GM18508 (cell line): ENCODE data around the gene PLXDC2.

ENCODE experiments used
- ATAC-seq: cut with Tn5 transposase; IDR thresholded peaks from one replicate; pipeline ENCODE4 v1.9.1; 2021; ENCODE audit warnings: moderate number of reproducible peaks; ENCODE audit not compliant: insufficient read depth, unreplicated experiment

Gene PLXDC2

GRCh38 chr10:19848226-19848985, 32.2 kb downstream of the PLXDC2 start:
- no peak for ATAC-seq

- ATAC-seq = no peak
Measured at GRCh38 chr10:19853831-19854230, 37.6 kb downstream of the PLXDC2 start.

GRCh38 chr10:19857876-19858275, 41.6 kb downstream of the PLXDC2 start:
- ATAC-seq = no peak

GRCh38 chr10:19860107-19860506, 43.9 kb downstream of the PLXDC2 start:
- no peak for ATAC-seq

GRCh38 chr10:19862811-19863515, 46.7 kb downstream of the PLXDC2 start:
- no peak for ATAC-seq

- no peak for ATAC-seq
Measured at GRCh38 chr10:19865676-19866075, 49.4 kb downstream of the PLXDC2 start.

- ATAC-seq = no peak
Measured at GRCh38 chr10:19869370-19869769, 53.1 kb downstream of the PLXDC2 start.

GRCh38 chr10:19872504-19873271, 56.5 kb downstream of the PLXDC2 start:
- ATAC-seq = no peak

DNA sequence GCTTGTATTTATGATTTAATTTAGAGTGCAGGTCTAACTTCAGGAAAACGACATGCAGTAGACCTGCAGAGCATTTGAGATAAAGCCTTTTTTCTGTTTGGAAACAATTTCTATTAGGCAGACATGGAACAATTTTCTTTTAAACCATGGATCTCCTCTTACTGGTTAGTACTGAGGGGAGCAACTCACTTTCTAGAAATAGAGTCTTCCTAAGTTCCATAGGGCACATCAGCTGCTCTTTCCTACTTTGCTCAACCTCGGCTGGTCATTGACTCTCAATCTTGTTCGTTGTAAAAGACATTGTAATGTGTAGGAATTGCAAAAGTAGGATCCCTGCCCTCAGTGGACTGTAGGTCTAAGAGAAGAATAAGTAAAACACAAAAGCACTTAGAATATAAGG, 58.0 kb downstream of the PLXDC2 start:
- no peak for ATAC-seq

DNA sequence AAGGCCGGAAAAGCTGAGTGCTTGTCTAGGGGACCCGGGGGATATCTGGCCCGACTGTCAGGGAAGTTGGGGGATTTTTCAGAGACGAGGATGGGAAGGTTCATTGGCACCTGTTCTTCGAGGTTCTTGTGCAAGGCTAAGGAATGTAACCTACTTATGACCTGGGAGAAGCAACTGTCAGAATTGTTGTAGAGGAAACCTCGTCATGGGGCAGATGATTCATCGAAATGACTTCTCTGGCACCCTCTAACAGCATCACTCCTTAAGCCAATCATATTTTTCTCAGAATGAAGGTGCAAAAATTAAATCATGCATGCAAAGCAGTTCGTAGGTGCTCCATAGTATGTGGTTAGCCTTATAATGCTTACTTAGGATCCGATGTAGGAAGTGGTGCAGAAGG, 58.6 kb downstream of the PLXDC2 start:
- no peak for ATAC-seq

DNA sequence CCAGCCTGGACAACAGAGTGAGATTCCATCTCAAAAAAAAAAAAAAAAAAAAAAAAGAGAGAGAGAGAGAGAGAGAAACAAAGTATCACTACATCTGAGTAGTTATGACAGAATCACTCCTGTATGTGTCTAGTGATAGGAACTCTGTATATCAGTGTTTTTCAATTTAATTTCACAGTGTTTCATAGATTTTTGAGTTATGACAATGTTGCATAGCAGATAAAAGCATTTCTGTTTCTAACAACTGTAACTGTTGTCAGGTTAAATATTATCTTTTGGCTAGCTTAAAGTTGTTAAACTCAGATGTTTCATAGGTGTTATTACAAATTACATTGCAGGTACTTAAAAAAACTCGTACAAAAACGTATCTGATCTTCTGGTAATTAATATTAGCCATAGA, 60.3 kb downstream of the PLXDC2 start:
- ATAC-seq = no peak

- ATAC-seq = no peak
Measured at GRCh38 chr10:19877466-19878255, 61.4 kb downstream of the PLXDC2 start.

DNA sequence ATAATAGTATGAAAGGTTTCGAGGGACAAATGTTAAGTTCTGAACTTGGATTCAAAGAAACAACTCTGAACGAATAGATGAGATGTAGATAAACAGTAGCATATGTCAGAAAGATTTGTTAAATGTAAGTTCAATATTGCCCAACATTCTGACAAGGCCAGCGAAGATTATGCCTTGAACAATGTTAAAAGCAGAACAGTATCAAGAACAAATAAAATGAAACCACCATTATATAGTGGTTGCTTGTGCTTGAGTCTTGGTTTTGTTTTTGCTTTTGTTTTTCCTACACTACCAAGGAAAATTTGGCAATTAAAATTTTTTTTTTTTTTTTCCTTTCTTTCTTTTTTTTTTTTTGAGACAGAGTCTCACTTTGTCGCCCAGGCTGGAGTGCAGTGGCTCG, 66.4 kb downstream of the PLXDC2 start:
- ATAC-seq = no peak

DNA sequence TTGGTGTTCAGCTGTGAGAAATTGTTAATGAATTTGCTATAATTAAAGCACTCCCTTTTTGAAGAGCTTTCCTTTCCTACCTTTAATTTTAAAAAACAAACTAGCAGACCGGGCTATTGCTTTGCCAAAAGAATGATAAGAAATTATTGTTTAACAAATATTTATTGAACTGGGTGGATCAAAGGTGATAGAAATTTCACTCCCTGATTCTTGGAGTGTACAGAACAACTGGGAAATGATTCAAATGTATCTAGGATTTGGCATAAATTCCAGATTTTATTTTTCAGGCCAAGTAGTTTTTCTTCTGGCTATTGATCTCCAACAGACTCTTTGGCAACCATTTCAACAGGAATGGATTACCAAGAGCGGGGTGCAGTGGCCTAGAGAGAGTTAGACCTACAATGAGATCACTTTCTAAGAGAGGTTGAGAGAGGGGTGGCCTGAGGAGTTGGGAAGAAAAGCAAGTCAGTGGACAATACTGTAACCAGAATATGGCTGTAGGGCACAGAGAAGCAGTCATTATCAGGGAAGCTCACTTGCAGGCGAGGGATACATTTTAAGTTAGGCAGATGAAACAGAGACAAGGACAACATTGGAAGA, 71.9 kb downstream of the PLXDC2 start:
- ATAC-seq = no peak

GRCh38 chr10:19889256-19889655, 73.0 kb downstream of the PLXDC2 start:
- no peak for ATAC-seq

DNA sequence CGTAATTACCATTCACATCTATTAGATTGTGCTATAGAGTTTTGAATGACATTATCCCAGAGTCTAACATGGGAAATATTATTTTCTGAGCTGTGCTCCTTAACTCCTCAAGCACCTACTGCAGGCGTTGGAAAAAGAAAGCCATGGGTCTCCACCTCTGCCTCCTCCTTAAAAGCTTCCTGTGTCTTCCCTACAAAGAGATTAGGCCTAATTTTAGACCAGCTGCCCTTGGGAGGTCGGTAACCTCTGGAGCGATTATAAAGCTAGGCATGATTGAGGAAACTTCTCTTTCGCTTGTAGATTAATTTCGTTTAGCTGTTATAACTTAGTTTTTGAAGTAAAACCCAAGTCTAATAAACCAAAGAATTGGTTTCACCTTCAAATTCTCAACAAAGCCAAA, 75.2 kb downstream of the PLXDC2 start:
- no peak for ATAC-seq

DNA sequence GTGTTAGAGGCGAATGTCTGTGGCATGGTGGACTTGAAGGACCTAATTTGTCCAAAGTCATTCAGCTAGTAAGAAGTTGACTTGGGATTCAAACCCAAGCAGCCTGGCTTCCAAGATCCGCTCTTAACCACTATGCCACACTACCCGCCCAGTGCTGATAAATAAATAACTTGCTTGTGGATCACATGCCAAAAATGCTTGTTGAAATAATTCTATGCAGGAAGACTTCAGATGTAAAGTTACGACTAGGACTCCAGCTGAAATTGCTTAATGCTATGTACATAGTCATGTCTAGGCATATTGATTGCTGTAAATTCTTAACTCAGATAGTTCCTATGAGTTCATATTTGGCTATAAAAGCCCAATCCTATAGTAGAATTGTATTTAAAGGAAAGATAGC, 76.0 kb downstream of the PLXDC2 start:
- ATAC-seq = no peak

DNA sequence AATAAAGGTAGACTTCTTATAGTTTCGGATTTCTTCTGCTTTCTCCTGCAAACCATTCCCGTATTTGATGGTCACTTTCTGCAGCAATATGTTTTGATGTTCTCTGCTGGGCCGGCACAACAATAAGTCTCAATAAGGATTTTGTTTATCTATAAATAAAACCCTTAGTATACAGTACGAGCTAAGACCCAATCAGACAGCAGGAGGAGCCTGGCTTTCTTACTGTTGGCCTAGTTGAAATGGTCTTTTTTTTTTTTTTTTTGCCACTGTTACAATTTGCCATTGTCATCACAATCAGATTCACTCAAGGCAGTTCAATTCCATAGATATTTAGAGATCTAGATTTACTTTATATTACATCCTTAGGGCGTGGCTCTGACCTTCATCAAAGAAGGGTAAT, 76.4 kb downstream of the PLXDC2 start:
- ATAC-seq = no peak

DNA sequence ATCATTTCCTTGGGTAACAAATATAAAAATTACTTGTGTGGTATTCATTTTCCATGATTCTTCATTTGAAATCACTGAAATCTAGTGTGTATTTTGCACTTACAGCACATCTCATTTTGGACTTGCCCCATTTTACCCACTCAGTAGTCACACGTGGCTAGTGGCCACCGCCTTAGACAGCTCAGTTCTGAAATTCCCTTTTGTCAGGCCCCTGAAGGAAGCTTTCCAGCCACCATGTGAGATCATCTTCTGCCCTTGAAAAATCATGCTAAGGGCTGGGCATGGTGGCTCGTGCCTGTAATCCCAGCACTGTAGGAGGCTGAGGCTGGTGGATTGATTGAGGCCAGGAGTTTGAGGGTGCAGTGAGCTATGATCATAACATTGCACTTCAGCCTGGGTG, 79.3 kb downstream of the PLXDC2 start:
- no peak for ATAC-seq

GRCh38 chr10:19902456-19902855, 86.2 kb downstream of the PLXDC2 start:
- ATAC-seq = no peak
